NCI-H524 treated with DMSO at 0.1 percent for 48 hours (cell line): ENCODE measurements around the gene ARID5B.
"Not testable (repeated sequence)": the region's sequence is repeated elsewhere in the genome, so short reads cannot be mapped to it uniquely, and the experiment has no call there.

Source experiments
- DNase-seq: peaks from one replicate; lab custom pipeline; 2025; lab: John Stamatoyannopoulos, UW

Gene ARID5B, protein sequence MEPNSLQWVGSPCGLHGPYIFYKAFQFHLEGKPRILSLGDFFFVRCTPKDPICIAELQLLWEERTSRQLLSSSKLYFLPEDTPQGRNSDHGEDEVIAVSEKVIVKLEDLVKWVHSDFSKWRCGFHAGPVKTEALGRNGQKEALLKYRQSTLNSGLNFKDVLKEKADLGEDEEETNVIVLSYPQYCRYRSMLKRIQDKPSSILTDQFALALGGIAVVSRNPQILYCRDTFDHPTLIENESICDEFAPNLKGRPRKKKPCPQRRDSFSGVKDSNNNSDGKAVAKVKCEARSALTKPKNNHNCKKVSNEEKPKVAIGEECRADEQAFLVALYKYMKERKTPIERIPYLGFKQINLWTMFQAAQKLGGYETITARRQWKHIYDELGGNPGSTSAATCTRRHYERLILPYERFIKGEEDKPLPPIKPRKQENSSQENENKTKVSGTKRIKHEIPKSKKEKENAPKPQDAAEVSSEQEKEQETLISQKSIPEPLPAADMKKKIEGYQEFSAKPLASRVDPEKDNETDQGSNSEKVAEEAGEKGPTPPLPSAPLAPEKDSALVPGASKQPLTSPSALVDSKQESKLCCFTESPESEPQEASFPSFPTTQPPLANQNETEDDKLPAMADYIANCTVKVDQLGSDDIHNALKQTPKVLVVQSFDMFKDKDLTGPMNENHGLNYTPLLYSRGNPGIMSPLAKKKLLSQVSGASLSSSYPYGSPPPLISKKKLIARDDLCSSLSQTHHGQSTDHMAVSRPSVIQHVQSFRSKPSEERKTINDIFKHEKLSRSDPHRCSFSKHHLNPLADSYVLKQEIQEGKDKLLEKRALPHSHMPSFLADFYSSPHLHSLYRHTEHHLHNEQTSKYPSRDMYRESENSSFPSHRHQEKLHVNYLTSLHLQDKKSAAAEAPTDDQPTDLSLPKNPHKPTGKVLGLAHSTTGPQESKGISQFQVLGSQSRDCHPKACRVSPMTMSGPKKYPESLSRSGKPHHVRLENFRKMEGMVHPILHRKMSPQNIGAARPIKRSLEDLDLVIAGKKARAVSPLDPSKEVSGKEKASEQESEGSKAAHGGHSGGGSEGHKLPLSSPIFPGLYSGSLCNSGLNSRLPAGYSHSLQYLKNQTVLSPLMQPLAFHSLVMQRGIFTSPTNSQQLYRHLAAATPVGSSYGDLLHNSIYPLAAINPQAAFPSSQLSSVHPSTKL

DNA sequence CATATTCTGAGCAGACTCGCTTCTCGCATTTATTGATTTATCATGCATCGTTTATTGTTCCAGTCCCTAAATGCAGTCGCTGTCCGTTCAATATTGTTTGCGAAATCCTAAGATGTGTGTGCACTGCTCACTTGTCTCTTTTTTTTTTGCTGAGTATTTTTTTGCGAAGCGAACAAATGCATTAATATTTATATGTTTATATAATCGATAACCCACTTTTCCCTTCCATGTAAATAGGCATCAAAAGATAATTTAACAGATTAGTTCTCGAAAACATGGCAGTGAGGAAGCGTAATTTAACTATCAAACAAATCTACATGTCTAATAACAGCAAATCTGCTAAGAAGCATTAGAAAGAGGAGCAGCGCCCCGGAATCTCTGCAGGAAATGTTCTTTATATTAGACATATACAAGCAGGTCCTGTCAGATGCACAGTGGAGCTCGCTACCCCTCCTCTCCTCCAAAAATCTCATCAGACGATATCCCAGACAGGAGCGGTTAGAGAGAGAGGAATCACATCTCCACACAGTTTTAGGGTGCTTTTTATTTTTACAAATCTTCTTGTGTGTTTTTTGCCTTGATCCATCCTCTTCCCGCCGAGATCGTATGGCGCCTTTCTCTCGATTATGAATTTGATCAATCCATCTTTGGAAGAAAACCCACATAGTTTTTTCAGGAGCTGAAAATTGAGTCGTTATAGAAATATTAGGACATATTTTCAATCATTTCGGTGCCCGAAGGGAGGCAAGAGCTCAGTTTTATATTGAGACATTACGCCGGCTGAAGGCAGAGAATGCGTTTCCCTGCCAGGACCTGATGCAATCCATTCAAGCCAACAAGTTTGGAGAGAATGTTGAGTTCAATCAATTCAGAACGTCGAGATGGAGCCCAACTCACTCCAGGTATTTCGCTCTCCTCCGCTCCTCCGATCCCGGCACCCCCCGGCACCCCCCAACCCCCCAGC is at the start of gene ARID5B:
Gene ARID5B, plus strand, starts transcription at position 871 of the 964 bp plus-strand sequence. Its CDS starts 11 bp downstream, at position 882.
- no peak for DNase-seq

DNA sequence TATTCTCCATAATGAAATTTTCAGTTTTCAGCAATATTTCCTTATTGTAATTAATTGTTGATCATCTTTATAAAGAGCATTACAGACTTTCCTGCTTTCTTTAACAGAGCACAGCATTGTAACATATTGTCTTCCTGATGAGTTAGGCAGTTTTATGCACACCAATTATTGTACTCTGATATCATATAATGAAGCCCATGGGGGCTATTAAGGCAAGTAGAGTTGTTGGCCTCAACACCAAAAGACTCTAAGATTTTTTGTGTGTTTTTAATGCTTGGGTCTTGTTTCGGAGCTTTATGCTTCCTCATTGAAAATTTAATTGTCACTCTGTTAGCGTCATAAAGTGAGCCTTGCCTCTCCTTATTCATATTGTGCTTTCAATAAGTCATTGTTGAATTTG is 49.2 kb upstream of the ARID5B start:
- DNase-seq: no peak

DNA sequence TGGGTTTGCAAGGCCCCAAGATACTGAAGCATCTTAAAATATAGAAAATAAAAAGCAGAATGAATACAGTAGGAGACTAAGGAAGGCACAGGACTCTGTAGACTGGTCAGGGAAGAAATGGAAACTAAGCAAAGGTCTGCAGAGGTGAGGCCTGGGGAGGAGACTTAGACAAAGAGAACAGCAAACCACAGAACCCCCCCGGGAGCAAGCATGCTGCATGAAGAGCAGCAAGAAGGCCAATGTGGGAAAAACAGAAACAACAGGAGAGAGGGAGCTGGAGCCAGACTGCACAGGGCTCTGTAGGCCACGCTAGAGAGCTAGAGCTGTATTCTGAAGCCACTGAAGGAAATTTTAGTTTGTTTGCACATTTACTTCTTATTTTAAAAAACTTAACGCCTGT is 45.7 kb upstream of the ARID5B start:
- no peak for DNase-seq

DNA sequence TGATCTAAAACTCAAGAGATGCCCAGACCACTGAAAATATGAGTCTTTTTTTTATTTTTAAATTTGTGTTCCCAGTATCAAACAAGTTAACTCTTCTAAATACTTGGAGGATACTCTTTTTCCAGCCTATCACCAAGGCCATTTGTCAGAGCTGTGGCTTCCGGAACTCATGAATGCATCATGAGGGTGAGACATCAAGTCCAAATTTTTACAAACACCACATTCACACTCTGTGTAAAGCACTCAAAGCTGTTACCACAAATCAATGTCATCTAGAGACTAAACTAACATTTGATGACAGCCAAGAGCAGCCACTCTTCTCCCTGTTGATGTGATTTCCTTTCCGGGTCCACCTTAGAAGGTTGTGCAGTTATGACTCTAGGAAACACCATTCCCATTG is 43.8 kb upstream of the ARID5B start:
- no peak for DNase-seq

DNA sequence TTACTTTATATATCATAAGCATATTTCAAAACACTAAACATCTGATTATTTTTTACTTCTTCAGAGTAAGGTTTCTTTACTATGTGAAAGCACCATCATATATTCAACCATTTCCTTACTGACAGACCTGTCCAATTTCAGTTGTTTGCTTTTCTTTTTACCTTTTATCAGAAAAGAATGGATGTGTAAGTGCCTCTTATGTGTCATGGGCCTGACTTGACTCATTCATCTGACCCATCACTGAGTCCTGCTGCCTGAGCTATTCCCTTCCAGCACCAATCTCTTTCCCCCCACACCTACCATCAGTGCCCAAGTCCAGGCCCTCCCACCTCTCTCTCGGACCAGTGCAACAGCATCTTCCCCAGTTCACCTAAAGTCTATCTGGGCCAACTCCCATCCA is 41.7 kb upstream of the ARID5B start:
- DNase-seq: no peak

DNA sequence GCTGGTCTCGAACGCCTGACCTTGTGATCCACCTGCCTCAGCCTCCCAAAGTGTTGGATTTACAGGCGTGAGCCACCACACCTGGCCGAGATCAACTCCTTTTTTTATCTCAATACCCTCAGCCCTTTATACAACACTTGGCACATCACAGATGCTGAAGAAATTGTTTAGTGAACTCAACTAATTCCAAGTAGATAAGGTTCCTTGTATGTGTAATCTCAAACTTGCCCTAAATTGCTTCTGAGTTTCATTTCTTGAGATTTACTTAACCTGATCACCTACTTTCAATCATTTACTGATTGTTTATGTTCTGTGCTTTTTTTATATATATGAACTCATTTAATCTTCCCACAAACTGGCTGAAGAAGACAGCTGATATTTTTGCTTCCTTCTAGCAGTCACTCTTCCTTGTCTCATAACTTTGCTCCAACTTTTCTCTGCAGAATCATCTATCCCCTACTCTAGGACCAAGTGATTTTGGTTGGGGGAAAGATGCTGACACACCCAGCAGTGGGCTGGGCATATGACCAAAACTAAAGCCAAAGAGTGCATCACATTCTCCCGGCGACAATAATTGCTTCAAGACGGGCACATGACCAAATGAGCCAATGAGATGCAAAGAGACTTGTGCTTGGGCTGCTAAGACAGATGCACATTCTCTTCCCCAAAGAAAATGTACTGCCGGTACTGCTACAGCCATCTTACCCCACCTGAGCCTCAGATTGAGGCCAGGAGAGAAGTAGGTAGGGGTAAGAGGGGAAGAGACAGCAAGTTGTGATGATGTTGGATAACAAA is 40.3 kb upstream of the ARID5B start:
- no peak for DNase-seq

DNA sequence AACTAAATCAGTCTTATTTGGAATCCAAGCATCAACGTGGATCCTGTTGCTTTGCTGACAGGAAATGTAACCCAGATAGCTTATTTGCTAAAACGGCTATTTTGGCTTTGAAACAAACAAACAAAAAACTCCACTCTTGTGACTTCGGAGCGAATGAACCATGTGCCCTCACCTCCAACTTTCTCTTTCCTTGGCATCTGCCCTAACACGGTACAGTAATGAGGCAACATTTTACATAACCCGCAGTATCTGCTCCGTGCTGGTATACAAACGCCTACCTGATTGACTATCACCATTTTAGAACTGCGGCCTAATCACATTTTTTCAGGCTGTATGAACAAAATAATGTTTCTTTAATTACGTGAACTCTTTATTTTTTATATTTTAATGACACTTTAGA is 37.5 kb upstream of the ARID5B start:
- no peak for DNase-seq

DNA sequence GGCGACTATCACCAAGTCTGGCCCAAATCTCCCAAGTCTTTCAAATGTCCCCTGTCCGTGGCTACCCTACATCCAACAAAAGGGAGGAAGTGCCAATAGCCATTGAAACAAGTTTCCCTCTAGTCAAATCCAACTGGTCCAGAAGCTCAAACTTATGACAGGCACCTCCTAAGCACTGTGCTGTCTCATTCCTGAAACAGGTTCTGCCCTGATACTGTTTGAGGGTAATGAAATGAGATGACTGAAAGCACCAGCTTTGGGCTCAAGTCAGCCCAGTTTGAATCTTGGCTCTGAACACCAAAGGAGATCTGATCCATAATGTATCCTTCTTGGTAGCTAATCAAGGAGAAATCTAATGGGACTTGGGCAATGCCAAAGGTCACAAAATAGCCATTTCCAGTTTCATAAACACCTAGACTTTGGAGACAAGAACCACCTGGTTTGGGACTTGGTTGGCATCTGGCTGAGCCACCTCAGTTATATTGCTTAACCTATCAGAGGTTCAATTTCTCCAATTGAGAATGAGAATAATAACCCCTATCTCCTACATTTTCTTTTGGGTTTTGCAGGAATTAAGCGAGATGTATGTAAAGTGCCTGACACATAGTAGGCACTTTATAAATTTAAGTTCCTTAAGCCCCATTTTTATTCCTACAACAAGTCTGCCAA is 34.7 kb upstream of the ARID5B start:
- DNase-seq: no peak

DNA sequence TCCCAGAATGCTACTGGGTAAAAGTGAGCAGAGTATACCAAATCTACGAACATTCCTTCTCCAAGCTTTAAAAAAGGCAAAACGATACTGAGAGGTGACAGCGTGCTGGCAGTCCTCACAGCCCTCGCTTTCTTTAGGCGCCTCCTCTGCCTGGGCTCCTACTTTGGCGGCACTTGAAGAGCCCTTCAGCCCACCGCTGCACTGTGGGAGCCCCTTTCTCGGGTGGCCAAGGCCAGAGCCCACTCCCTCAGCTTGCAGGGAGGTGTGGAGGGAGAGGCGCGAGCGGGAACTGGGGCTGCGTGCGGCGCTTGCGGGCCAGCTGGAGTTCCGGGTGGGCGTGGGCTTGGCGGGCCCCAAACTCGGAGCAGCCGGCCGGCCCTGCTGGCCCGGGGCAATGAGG is 34.1 kb upstream of the ARID5B start:
- not testable (repeated sequence) for DNase-seq

DNA sequence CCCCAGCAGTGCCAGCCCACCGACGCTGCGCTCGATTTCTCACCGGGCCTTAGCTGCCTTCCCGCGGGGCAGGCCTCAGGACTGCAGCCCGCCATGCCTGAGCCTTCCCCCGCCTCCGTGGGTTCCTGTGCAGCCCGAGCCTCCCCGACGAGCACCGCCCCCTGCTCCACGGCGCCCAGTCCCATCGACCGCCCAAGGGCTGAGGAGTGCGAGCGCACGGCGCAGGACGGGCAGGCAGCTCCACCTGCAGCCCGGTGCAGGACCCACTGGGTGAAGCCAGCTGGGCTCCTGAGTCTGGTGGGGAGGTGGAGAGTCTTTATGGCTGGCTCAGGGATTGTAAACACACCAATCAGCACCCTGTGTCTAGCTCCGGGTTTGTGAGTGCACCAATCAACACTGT is 33.7 kb upstream of the ARID5B start:
- DNase-seq: not testable (repeated sequence)

DNA sequence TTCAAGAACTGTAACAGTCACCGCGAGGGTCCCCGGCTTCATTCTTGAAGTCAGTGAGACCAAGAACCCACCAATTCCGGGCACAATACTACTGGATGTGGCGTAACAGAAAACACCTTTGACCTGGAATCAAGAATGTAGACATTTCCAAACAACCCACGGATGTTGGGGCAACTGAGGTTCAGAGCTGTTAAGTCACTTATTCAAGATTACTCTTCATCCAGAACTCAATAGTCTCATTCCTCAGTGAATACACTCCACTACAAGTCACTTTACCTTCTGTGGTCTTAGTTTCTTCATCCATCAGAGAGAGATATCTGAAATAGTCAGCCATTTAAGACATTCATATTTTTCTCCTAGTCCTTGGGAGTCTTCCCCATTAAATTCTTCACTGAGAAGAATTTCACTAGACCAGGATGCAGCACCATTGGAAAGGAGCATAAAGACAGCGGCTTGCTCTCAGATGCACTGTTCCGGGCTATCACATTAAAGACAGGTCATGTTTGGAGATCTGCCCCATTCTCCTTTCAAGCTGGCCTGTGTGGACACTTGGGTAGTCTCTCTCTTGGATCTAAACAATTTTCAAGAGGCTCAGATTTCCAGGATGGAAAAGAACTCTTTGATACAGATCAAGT is 32.3 kb upstream of the ARID5B start:
- DNase-seq: no peak

DNA sequence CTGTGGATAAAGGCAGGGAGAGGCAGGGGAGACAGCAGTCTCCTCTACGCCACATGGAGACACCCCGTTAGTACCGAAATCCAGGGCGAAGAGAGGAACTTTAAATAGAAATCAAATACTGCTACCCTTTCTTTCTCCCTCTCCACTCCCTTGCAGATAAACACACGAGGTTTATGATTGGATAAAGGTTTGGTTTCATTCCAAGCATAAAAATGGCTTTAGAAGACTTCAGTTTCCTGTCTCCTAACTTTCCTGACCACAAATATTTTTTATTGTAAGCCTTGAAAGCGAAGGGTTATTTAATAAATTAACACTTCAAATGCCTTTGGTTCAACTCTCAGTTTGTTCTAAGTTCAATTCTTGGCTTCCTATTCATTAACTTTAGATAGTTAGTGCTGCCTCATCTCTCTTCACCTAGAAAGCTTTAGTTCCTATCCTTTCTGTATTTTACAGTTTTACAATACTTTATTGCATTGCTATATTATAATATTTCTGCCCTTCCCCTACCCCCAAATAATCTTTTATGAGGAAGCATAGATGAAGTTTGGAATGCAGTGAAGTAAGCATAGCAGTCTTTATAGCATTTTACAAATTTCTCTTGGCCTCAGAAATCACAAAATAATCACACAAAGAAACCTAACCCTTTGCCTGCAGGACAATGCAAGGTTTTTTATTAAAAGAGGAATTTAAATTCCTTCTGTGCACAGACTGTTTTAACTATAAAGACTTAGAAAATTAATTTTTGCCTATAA is 31.5 kb upstream of the ARID5B start:
- DNase-seq: no peak

DNA sequence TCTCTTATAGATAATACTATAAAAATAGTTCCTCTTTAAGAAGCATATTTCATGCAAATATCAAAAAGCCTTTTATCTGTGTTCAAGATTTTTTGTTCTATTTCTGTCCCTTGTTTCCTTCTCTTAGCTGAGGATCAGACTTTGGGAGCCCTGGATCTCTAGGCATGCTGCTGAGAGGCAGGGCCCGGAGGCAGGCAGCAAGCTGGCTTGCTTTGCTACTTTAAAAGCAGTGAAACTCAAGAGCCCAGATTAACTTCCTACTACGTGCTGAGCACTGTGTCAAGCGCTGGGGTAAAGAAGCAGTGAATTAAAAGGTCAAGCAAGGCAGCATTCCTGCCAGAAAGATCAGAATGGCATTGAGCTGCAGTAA is 31.0 kb upstream of the ARID5B start:
- no peak for DNase-seq

DNA sequence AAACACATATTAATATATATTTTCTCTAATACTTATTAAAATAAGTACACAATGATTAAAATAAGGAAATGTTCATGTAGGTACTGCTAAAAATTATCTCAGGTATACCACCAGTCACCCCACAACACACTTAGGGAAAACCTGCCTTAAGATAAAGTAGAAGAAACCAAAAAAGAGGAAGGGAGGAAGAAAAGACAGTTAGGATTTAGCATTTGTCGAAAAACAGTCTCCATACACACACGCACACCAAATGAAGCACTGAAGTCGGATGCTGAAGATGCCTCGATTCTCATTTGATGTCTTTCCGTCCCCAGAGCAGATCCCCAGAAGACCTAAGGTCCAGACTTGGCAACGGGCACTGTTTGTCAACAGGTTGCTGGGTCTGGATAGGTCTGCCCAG is 30.0 kb upstream of the ARID5B start:
- no peak for DNase-seq

DNA sequence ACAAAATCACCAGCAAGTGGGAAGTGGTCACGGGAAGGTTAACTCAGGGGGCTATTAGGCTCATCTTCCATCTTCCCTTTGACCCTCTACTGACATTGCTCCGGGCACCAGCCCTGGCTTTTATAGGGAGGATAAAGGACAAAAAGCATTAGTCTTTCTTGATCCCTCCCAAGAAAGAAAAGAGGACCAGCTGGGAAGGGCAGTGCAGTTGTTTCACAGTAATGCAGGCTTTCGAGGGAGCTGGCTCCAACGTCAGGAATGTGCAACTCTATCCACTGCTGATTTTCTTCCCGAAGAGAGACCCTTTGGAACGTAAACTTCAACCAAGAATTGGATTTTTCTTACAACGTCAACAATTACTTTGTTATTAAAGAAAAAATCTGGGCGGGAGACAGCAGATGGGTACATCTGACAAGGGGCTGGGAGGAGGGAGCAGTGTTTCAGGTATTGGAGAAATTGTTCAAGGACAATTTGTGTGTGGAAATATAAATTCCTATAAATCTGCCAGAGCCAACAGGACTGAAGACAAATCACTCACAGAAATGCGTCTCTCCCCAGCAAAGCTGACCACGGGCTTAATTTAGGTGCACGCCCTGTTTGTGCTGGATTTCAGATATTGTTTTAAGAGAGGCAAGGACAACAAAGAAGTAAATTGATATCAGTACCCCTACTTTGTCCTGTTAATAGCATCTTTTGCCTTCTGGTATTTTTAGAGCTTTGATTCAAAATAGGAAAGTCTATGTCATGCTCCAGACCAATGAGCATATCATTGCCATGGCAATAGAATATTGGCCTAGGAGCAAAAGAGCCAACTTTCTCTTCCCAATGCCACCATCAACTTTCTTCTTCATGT is 23.4 kb upstream of the ARID5B start:
- no peak for DNase-seq

DNA sequence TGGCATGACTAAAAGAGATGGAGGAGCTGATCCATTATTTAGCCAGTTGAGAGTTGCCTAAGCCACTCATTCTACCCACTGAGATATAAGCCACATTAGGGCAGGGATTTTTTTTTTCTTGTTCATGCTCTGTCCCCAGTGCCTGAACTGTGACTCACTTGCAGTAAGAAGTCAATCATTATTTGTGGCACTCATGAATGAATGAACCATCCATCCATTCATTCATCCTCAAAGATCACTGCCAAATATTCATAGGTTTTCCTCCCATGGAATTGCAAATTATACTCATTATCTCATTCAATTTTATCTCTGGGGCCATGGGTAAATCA is 22.8 kb upstream of the ARID5B start:
- DNase-seq: no peak

DNA sequence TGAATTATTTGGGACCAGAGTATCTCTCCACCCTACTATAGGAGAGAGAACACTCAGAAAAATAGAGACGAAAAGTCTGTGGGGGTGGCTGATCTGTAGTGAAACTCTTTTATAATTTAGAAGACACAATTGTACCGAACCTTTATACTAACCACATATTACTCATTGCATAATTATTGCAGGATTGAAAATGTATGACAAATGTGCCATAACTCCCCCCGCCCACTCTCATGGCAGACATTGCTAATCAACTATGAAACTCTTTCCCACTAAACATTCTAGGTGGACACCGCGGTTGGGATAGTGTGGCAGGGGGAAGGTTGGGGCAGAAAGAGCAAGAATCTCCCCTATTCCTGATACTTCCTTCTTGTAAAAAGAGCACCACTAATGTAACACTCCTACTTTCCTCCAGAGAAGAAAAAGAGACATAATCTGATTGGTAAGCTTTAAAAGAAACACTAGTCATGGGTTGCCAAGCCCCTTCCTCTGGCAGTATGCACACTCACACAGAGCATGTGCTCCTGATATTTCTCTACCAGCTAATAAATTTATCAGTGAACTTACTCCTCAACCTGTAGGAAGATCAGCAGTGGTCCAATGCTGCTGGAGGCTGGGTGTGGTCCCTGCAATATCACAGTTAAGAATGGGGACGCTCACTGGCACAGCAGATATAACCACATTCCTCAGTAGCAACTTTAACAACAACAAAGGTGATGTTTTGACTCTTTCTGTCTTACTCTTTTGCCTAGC is 18.7 kb upstream of the ARID5B start:
- no peak for DNase-seq
